Measurements from ENCODE around the gene METTL15. TPM values are rescaled to one million over a fixed set of nuclear protein-coding genes. Genes with fewer than 3 reads are reported as not detected.

Gene METTL15
- total RNA-seq, 1 experiment from 2014 or later: 31.3 TPM

DNA sequence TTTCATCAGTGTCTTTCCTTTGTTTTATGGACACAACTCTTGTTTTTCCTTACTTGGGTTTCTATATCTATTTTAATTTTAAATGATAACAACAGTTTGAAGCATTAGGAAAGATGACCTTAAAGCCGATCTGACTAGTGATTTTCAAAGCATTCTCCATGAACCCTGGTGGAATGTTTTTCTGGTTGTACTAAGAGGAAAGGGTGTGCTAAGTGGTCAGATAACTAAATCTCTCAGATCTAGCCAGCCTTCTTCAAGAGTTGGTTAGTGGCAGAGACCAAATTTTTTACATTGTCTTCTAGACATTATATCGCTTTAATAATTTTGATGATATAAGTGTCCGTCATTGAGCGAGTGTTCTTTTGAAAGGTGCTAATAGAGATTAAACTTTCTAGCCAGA lies 134.4 kb downstream of the METTL15 start:
- ChIA-PET POLR2A (ENCODE audit: low non-redundant PET) (no interaction called here), CTCF (no interaction called here)
- Histone ChIP-seq H3K27me3 (replicated peaks; ENCODE audit: insufficient read depth, low read depth, low read length, poor library complexity) (no peaks in the 10 kb centered on the region), H3K4me3 (ENCODE audit: low read depth, low read length, poor library complexity, severe bottlenecking) (no peak overlapping the region), H3K9me3 (ENCODE audit: low read depth, low read length, poor library complexity, severe bottlenecking) (no peaks in the 10 kb centered on the region), H3K27ac (ENCODE audit: low read depth, low read length, poor library complexity, severe bottlenecking) (no peak overlapping the region), H3K4me1 (ENCODE audit: insufficient read depth, low read length, poor library complexity, severe bottlenecking) (no peaks in the 10 kb centered on the region), H3K36me3 (ENCODE audit: insufficient read depth, low read length, poor library complexity, severe bottlenecking) (no peaks in the 10 kb centered on the region)
- no peak for DNase-seq (ENCODE audit: low spot score)
- TF ChIP-seq, protein P1, sequence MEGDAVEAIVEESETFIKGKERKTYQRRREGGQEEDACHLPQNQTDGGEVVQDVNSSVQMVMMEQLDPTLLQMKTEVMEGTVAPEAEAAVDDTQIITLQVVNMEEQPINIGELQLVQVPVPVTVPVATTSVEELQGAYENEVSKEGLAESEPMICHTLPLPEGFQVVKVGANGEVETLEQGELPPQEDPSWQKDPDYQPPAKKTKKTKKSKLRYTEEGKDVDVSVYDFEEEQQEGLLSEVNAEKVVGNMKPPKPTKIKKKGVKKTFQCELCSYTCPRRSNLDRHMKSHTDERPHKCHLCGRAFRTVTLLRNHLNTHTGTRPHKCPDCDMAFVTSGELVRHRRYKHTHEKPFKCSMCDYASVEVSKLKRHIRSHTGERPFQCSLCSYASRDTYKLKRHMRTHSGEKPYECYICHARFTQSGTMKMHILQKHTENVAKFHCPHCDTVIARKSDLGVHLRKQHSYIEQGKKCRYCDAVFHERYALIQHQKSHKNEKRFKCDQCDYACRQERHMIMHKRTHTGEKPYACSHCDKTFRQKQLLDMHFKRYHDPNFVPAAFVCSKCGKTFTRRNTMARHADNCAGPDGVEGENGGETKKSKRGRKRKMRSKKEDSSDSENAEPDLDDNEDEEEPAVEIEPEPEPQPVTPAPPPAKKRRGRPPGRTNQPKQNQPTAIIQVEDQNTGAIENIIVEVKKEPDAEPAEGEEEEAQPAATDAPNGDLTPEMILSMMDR (conservative IDR thresholded peaks at IDR 0.05; ENCODE audit: low read depth, low read length): no peak
- TF ChIP-seq EZH2 (IDR thresholded peaks at IDR 0.05; ENCODE audit: borderline replicate concordance, low read depth, low read length, poor library complexity, severe bottlenecking): no peak
- intact Hi-C loops (cut with micrococcal nuclease; ENCODE audit: unreplicated experiment): no loop called here
- no TSS peak for BruUV-seq (replicated peaks)

GRCh38 chr11:28243061-28243460 lies 134.9 kb downstream of the METTL15 start:
- H3K27me3 ChIP-seq (replicated peaks; ENCODE audit: insufficient read depth, low read depth, low read length, poor library complexity): no peaks in the 10 kb centered on the region
- H3K4me1 ChIP-seq (ENCODE audit: insufficient read depth, low read length, poor library complexity, severe bottlenecking): no peaks in the 10 kb centered on the region
- ChIA-PET POLR2A (ENCODE audit: low non-redundant PET) (no interaction called here), CTCF (no interaction called here)
- H3K27ac ChIP-seq (ENCODE audit: low read depth, low read length, poor library complexity, severe bottlenecking): no peak overlapping the region
- TF ChIP-seq, protein P1 (conservative IDR thresholded peaks at IDR 0.05; ENCODE audit: low read depth, low read length): no peak
- no peak for TF ChIP-seq EZH2 (IDR thresholded peaks at IDR 0.05; ENCODE audit: borderline replicate concordance, low read depth, low read length, poor library complexity, severe bottlenecking)
- no peak overlapping the region for H3K4me3 ChIP-seq (ENCODE audit: low read depth, low read length, poor library complexity, severe bottlenecking)
- BruUV-seq (replicated peaks): no TSS peak
- intact Hi-C loops (cut with micrococcal nuclease; ENCODE audit: unreplicated experiment): no loop called here
- no peaks in the 10 kb centered on the region for H3K36me3 ChIP-seq (ENCODE audit: insufficient read depth, low read length, poor library complexity, severe bottlenecking)
- H3K9me3 ChIP-seq (ENCODE audit: low read depth, low read length, poor library complexity, severe bottlenecking): no peaks in the 10 kb centered on the region
- DNase-seq (ENCODE audit: low spot score): no peak

DNA sequence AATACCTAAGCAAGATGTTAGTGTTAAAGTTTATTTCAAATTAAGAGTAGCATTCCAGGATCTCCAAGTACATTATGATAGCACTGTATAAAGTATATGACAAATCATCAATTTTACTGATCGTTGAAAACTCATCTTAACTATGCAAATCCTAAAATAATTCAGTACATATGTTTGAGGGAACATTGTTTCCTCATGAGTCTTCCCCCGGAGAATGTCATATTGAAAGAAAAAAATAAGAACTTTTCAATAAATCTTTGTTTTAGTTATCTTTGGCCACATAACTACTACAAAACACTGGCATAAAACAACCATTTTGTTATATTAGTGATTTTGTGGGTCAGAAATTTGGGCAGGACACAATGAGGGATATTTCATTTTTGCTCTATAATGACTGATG lies 135.4 kb downstream of the METTL15 start:
- TF ChIP-seq, protein P1 (conservative IDR thresholded peaks at IDR 0.05; ENCODE audit: low read depth, low read length): no peak
- TF ChIP-seq EZH2 (IDR thresholded peaks at IDR 0.05; ENCODE audit: borderline replicate concordance, low read depth, low read length, poor library complexity, severe bottlenecking): no peak
- Histone ChIP-seq H3K4me3 (ENCODE audit: low read depth, low read length, poor library complexity, severe bottlenecking) (no peak overlapping the region), H3K27ac (ENCODE audit: low read depth, low read length, poor library complexity, severe bottlenecking) (no peak overlapping the region), H3K36me3 (ENCODE audit: insufficient read depth, low read length, poor library complexity, severe bottlenecking) (no peaks in the 10 kb centered on the region), H3K9me3 (ENCODE audit: low read depth, low read length, poor library complexity, severe bottlenecking) (no peaks in the 10 kb centered on the region), H3K4me1 (ENCODE audit: insufficient read depth, low read length, poor library complexity, severe bottlenecking) (no peaks in the 10 kb centered on the region), H3K27me3 (replicated peaks; ENCODE audit: insufficient read depth, low read depth, low read length, poor library complexity) (no peaks in the 10 kb centered on the region)
- no TSS peak for BruUV-seq (replicated peaks)
- intact Hi-C loops (cut with micrococcal nuclease; ENCODE audit: unreplicated experiment): no loop called here
- ChIA-PET POLR2A (ENCODE audit: low non-redundant PET) (no interaction called here), CTCF (no interaction called here)
- DNase-seq (ENCODE audit: low spot score): no peak
